GM19324 (cell line): ENCODE data around the gene TBX18.

Experiments used
- ATAC-seq: cut with Tn5 transposase; IDR thresholded peaks from one replicate; pipeline ENCODE4 v1.9.1; 2021; ENCODE audit warnings: mild to moderate bottlenecking, moderate library complexity; ENCODE audit not compliant: unreplicated experiment, low FRiP score

TBX18 gene

DNA sequence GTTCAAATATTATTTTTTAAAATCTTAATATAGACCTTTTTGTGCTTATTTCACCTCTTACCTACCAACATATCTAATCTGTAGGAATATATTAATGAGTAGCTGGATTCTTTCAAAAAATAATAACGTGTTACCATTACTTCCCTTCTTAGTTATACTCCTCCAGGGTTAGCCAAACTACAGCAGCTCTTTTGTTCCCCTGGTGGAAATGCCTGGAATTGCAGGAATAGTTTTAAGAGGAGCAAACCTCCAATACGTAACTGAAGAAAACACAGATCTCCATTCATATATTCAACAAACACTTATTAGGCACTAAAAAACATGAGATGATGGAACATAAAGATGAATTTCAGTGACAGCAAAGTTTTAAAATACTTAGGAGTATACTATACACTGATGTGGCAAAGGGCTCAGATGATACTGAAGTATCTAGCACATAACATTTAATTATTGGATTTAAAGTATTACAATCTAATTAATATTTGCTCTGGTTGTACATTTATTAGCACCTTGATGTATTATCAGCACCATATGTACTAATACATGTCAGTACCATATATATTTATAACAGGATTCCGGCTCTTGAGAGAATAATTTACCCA is 78.3 kb downstream of the TBX18 start:
- no peak for ATAC-seq

DNA sequence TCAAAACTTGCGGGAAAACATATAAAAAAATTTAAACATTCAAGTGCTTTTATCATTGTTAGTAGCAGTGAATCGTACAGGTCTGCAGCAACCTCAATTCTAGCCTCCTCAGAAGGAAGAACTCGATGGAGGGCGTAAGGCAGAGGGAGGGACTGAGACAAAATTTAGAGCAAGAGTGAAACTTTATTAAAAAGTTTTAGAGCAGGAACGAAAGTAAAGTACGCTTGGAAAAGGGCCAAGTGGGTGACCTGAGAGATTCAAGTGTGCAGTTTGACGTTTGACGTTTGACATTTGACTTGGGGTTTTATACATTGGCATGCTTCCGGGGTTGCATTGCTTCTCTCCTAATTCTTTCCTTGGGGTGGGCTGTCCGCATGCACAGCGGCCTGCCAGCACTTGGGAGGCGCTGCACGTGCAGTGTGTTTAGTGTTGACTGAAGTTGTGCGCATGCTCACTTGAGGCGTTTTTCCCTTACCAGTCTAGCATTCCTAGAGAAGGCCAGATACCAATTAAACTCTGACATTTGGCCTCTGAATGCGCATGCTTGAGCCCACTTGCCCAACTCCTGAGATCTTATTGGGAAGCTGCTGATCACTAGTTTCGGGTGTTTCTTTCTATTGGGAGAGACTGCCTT is 82.6 kb downstream of the TBX18 start:
- ATAC-seq = no peak

DNA sequence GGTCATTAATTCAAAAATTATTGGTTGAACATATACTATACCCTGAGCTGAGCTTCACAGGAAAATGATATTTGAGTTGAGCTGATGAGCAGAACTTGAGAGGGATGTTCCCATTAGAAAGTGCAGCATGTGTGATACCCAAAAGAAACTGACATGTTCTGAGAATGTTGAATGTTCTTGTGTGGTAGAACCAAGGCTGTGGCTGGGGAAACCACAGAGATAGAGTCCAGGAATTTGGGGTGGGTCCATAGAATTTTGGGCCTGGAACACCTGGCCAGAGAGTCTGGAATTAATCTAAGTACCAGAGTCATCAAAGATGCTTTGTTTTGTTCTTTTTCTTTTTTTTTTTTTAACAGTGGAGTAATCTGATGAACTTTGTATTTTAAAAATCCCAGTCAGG is 88.7 kb downstream of the TBX18 start:
- no peak for ATAC-seq

DNA sequence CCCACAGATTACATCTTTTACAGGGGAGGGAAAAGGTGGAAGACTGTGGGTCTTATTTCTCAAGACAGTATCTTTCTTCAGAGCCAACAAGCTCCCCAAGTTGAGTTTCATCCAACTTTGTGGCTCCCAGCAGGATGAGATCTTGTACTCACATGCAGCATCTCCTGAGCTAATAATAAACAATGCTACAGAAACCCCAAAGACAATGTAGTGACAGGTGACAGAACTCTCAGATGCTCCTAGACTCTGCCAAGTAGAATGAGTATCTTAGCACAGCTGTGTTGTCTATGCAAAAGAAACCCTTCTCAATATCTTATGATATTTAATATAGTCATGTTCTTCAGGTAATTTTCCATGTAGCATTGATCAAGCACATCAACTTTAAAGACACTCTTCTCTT is 90.0 kb downstream of the TBX18 start:
- no peak for ATAC-seq

DNA sequence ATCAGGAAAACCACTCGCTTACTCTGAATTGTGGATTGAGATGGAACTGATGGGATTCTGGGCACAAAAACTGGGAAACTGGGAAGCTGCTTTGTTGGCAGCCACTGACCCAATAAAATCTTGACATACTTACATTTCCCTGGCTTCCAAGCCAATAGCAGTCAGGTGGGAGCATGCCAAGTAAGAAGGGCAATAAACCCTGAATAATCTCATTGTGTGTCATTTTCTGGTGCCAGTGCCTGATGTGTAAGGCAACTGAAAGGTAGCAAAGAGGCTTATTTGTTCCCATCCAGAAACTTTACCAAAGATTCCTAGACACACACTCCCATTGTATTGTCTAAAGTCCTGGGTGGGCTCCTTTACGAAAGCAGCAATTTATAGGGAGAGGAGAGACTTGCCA is 93.2 kb downstream of the TBX18 start:
- ATAC-seq = no peak

DNA sequence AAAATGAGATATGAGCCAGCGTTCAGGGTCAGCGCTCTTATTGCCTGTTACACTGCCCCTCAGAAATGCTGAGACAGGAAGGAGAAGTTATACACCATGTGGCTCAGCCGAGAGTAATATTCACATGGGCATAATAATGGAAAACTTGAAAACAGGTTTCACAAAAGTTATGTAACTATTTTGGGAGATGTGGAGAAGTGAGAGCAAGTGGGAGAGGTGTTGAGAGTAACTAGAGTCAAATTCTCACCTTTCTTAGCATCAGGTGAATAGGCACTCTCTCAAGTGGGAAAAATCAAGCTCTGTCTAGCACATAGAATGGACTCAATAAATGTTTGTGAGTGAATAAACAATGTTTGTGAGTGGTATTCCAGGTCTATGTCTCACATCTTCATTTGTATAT is 94.5 kb downstream of the TBX18 start:
- ATAC-seq = no peak

DNA sequence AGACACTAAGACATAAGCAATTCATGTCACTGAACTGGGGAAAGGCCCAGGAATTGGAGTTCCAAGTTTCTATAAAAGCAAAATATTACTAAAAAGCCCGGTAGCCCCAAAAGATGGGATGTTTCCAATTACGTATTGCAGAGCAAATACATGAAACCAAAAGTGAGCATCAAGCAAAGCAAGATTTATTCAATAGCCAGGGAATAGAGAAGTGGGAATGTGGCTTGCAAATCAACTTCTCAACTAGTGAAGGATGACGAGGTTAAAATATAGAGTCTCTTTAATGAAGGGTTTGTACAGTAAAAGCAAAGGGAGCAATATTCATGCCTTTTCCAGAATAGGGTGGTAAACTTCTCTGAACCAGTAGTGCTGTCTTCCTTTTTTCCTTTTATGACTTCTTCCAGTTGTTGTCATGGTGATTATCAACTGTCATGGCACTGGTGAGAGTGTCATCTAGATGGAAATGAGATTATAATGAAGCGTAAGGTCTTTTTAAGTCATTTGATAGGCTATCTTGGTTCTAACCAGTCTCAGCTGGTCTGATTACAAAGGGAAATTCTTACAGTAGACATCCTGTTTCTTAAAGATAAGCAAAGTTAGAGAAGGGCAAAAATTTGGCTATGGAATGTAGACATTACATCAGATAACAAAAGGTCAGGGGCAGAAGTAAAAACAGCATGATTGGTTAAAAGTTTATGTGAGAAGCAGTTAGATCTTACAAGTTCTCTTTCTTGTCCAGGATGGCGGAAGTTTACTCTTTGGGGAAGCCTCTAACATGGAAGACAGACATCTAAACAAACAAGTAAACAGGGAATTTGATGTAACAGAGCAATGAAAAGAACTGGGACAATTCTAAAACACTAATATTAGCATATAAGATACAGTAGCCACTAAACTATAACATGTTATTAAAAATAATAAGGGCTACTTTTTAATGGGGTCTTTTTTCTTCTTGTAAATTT is 96.9 kb downstream of the TBX18 start:
- no peak for ATAC-seq

DNA sequence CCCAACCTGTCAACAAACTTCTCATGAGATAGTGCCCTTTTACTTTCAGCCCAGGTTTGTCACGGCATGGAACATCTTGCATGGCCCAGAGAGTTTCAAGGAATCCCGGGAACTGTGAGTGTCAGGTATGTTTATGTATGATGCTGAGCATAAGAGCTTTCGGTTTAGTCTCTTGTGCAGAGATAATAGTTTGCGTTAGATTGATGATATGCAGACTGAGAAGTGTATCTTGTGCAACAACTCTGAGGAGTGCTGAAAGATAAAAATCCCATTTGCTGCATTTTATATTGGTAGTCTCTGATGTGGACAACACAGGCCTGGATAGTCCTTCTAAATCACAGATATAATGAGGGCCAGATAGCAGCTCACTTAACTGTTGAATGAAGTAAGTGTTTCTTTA is 99.0 kb downstream of the TBX18 start:
- ATAC-seq = no peak

DNA sequence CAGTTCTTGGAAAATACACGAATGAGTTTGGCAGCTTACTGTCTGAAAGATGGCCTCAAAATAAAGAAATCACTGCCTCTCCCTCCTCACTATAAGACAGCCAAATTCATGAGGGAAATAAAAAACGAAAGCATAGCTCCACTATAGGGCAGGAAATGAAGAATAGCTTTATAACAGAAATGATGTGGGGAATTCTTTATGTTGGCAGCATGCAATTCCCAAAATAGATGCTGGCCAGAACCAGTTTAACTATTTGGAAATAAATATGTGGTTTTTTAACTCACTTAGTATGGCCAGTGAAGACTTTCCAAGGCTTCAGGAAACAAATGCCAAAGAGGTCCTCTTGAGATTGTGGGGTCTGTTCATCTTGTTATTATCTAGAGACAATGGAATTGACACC is 100.5 kb downstream of the TBX18 start:
- ATAC-seq = no peak

DNA sequence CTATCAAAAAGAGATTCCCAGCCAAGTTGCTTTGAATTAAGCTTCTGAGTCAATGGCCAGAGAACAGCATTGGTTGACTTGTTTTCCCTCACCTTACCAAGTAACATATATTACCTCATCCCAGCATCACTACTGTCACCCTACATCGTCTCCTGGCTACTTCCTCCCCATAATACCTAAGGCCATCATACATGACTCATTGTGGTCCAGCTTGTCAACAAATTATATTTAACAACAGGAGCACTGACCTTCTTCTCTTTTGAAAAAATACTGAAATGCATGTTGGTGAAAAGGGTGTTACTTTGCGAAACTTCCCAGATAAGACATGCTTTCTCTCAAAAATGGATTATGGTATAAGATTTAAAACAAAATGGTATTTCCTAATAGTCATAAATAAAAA is 106.9 kb downstream of the TBX18 start:
- no peak for ATAC-seq

DNA sequence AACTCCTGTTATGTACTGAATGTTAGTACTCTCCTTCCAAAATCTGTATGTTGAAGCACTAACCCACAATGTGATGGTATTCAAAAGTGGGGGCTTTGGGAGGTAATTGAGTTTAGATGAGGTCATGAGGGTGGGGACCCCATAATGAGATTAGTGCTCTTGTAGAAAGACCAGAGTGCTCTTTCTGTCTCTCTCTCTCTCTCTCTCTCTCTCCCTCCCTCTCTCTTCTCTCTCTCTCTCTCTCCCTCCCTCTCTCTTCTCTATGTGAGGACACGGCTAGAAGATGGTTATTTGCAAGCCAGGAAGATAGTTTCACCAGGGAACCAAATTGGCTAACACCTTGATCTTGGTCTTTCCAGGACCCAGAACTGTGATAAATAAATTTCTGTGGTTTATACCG is 107.4 kb downstream of the TBX18 start:
- ATAC-seq = no peak

DNA sequence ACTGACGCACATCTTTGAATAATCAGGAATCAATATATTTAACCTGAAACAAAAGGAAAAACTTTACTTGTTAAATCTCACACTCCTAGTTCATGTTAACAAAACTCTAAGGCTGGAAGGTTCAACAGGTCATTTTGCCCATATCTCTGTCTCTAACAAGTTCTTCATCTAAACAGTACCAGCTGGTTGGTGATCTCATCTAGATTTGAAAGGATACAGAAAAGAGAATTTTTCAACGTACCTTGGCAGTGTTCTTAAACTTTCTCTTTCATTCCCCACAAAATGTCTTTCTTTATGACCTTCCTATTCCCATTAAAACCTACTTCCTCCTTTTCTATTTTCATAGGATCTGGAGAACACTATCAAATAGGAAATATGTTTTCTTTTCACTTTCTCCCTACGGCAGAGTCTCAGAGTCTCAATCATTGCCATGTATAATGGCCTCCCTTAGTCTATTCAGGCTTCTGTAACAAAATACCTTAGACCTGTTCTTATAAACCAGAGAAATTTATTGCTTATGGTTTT is 111.3 kb downstream of the TBX18 start:
- ATAC-seq = no peak

DNA sequence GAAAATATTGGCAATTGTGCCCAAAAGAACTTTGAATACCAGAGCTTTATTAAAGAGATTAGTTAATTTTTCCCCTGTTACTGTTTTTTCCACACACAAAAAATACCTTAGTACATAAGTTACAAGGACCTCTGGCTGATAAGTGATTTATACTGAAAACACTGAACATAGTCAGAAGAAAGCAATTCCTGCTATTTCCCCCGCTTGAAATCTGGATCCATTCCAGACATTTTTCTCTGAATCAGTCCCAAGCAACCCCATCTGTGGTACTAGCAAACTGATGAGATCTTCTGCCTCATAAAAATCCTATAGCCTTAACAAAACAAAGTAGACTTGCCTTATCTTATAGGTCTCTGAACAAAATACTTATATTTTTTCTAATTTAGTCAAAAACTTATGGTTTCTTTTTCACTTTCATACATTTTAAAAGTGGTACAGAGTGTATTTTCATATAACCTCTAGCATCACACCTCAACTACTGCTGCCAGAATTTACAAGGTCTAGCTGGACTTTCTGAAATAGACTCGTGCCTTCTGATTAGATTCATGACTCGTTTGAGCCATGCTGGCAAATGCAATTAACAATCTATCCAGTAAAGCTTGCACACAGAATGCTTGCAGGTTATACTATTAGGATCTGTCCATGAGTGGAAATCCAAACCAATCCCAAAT is 111.9 kb downstream of the TBX18 start:
- no peak for ATAC-seq

DNA sequence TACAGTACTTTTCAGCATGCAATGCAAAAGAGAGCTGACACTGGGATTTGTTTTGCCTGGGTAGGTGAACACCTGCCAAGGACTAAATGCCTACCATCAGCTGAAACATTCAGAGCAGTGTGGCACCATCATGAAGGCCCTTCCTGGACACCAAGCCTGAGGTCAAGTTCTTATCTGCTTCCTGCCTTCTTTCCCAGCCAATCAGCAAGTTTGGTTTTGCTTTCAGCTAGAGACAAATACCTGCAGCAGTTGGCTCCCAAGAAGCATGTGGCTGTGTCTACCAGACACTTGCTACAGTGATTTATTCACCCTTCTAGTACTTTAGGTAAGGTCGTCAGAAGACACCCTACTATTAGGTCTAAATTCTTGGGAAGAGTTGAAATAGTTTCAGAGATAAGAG is 112.8 kb downstream of the TBX18 start:
- no peak for ATAC-seq

DNA sequence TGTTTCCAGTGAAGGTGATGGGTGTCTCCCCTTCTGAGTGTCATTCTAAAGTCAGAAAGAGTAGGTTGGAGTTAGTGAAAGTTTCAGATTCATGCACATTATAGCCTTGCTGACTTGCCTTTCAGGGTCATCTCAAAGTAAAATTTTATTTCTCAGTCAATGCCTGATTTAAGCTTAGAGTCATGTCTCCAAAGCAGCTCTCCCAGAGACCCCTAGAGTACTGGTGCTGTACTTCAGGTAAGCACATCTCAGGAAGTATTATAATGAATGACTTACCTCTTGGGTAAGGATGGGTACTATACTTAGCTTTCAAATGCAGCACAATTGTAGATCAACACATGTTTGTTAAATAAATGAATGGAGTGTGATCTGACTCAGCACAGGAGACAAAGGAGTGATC is 116.0 kb downstream of the TBX18 start:
- no peak for ATAC-seq

DNA sequence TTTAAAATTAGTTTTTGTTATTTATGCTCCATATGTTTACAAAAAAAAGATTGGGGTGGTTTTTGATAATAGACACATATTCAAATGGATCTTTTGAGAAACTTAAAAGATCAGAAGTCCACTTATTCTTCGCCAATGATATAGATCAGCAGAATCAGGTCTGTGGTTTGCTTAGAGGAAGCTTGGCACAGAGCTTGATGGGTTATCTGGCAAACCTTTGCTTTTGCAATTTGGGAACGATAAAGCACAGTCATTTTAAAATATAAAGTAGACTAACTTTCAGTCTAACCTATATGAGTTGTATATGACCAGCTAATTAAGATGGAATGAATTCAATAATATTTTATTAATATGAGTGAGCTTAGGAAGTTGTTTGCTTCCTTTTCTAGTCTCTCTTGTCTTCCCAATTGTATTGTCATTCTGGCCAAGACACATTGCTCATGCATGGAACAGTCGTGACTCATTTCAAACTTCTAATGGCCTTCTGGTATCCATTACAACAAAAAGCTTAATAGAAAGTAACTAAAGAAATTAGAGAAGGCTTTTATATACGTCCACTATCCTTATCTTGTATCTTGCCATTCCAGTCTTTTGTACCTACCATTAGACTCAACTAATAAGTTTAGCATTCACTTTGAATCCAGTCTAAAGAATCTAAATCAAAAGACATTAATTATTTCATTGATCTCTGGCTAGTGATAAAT is 118.7 kb downstream of the TBX18 start:
- no peak for ATAC-seq

DNA sequence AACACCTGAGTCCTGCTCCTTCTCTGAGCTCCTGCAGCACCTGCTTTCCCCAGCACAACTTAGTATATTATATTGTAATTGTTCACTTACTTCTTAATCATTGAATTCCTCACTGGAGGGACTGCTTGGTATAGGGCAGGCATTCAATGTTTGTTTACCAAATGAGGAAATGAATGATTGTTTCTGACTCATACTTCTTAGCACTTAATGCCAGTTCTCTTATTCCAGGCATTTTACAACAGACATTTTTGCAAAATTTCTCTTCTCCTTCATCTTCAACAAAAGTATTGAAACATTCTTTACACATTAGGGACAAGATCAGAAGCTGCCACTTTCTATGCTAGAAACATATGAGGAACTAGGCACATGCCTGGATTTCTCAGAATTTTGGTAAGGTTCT is 119.4 kb downstream of the TBX18 start:
- no peak for ATAC-seq

DNA sequence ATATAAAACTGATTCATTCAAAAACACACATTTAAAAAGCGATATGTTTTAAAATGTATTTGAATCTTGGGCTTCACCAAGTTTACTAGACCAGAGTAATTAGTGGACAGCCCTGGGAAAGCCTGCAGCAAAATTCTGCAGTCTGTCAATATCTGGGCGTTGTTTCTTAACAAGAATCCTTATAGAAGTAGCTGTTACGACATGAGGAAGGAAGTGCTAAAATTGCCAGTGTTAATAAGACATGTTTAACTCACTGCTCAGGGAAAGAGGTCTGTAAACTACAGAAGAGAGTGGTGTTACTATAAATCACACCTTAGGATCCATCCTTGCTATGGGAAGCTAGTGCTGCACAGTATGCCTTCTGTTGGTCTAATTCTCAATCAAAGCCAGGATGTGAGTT is 120.6 kb downstream of the TBX18 start:
- ATAC-seq = no peak

DNA sequence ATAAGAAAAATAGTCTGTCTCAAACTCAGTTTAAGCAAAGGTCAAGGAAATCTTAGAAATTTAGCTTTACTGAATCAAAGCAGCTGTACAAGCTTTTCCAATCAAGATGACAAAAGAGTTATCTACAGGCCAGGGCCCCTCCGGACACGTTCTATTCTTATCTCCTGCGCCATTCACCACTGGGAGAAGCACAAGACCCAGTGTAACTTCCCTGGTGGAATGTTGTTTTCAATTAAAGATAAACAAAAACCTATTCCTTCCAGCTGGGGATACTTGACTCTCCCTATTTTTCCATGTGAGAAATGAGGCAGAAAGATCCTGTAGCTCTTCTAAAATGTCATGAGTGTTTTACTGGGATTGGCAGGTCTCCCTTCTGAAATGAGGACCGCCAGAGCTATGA is 123.3 kb downstream of the TBX18 start:
- ATAC-seq = no peak

DNA sequence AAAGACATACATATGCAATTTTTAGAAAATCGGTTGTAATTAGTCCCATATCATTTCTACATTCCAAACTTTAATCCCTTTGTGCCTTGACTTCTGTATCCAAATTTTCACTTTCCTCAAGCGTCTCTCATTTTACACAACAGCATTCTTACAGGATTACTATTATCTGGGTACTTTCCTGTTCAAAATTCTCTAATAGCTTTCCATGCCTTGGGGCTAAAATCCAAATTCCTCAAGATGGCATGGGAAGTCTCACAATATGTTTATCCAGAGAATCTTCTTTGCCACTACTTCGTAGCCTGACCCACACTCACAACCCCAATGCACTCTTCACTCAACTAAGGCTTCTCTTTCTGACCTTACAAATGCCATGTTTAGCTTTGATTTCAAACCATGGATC is 125.0 kb downstream of the TBX18 start:
- ATAC-seq = no peak
